OCI-LY7 (cell line): Measurements from ENCODE around the gene ARHGEF39. TPM values are rescaled to one million over a fixed set of nuclear protein-coding genes. Genes with fewer than 3 reads are reported as not detected.

Experiments
- BruUV-seq: library from RNA; stranded (reverse); fragments of 400-500 nt; replicated peaks from 2 replicates; lab custom pipeline; 2021; lab: Mats Ljungman, UMichigan
- CTCF ChIA-PET: fragments of 300-600 bp; sonication (Branson Sonifier 250); formaldehyde crosslinking; loops from one replicate; lab custom pipeline; 2022; ENCODE audit warnings: antibody characterized with exemption; ENCODE audit not compliant: unreplicated experiment; lab: Charles Lee
- POLR2A ChIA-PET: fragments of 300-600 bp; sonication (Branson Sonifier 250); formaldehyde crosslinking; loops from one replicate; lab custom pipeline; 2022; ENCODE audit warnings: antibody characterized with exemption; lab: Charles Lee
- DNase-seq: peaks from one replicate; pipeline ENCODE4 v3.0.0-alpha.2; 2015; ENCODE audit warnings: low spot score
- H2AFZ ChIP-seq: fragments of 200-600 bp; sonication (generic), shearing (Covaris generic); 2 replicates; pipeline ENCODE4 v1.6.1; 2014; ENCODE audit warnings: mild to moderate bottlenecking, antibody characterized with exemption, low read length, moderate library complexity
- H3K27ac ChIP-seq: fragments of 200-600 bp; sonication (generic); 2 replicates; pipeline ENCODE4 v1.5.1; 2014; ENCODE audit warnings: mixed run types, low read depth, mild to moderate bottlenecking, moderate library complexity, low read length, inconsistent platforms; ENCODE audit not compliant: poor library complexity, severe bottlenecking
- H3K36me3 ChIP-seq: fragments of 200-600 bp; sonication (generic); 2 replicates; pipeline ENCODE4 v1.6.1; 2014; ENCODE audit warnings: mild to moderate bottlenecking, antibody characterized with exemption, low read length, moderate library complexity, mixed read lengths; ENCODE audit not compliant: insufficient read depth
- H3K4me1 ChIP-seq: fragments of 200-600 bp; sonication (generic); 2 replicates; pipeline ENCODE4 v1.5.1; 2014; ENCODE audit warnings: mild to moderate bottlenecking, low read length; ENCODE audit not compliant: insufficient read depth, poor library complexity, severe bottlenecking
- H3K4me2 ChIP-seq: fragments of 200-600 bp; sonication (generic); 2 replicates; pipeline ENCODE4 v1.6.1; 2014; ENCODE audit warnings: mild to moderate bottlenecking, low read length
- H3K4me3 ChIP-seq: fragments of 200-600 bp; sonication (generic); 2 replicates; pipeline ENCODE4 v1.5.1; 2014; ENCODE audit warnings: mild to moderate bottlenecking, low read depth, low read length; ENCODE audit not compliant: poor library complexity, severe bottlenecking
- H3K79me2 ChIP-seq: fragments of 200-600 bp; sonication (generic); 2 replicates; pipeline ENCODE4 v1.6.1; 2016; ENCODE audit warnings: low read depth, mild to moderate bottlenecking, low read length, moderate library complexity, mixed read lengths; ENCODE audit not compliant: insufficient read depth
- H3K9me2 ChIP-seq: fragments of 200-600 bp; sonication (generic); 2 replicates; pipeline ENCODE4 v1.6.1; 2016; ENCODE audit warnings: mild to moderate bottlenecking, low read length, mixed read lengths; ENCODE audit not compliant: insufficient read depth
- H3K9me3 ChIP-seq: fragments of 200-600 bp; sonication (generic); 2 replicates; pipeline ENCODE4 v1.6.1; 2014; ENCODE audit warnings: mild to moderate bottlenecking, mixed run types, low read length, mixed read lengths
- H4K20me1 ChIP-seq: fragments of 200-600 bp; sonication (generic); 2 replicates; pipeline ENCODE4 v1.6.1; 2014; ENCODE audit warnings: mild to moderate bottlenecking, antibody characterized with exemption, low read length, moderate library complexity, mixed read lengths; ENCODE audit not compliant: insufficient read depth
- CTCF ChIP-seq: fragments of 200-600 bp; sonication (generic); conservative IDR thresholded peaks from 2 replicates; pipeline ENCODE4 v1.5.1; 2014; ENCODE audit warnings: mild to moderate bottlenecking, antibody characterized with exemption, low read length, moderate library complexity, mixed read lengths
- EZH2phosphoT487 ChIP-seq: fragments of 200-600 bp; sonication (generic); IDR thresholded peaks from 2 replicates; pipeline ENCODE4 v1.6.1; 2018; ENCODE audit warnings: low read depth, borderline replicate concordance, mild to moderate bottlenecking, mixed run types, antibody characterized with exemption, low read length, moderate library complexity, mixed read lengths
- intact Hi-C: fragments of 100-400 bp; cut with micrococcal nuclease; formaldehyde crosslinking; loops from one replicate; pipeline ENCODE4 v1.10.0; 2022; ENCODE audit not compliant: unreplicated experiment
- total RNA-seq, 2 experiments: library from RNA; depleted of rRNA in 1 of 2; stranded (reverse); fragments of >200 nt in 1 of 2; shearing (Covaris generic) in 1 of 2; gene quantifications; 2 replicates each; pipeline ENCODE4 v1.2.3, GENCODE V29; 2014 to 2022

ARHGEF39 gene
- total RNA-seq, 2 experiments from 2014 or later, result 30.8 to 48.1 TPM

GRCh38 chr9:35713578-35713977 lies 48.6 kb upstream of the ARHGEF39 start:
- intact Hi-C loops, result no loop called here
- Histone ChIP-seq H3K9me3 (no peaks in the 10 kb centered on the region), H3K27ac (no peak overlapping the region), H3K79me2 (no peaks in the 10 kb centered on the region), H3K9me2 (no peaks in the 10 kb centered on the region), H2AFZ (no peak overlapping the region), H4K20me1 (no peaks in the 10 kb centered on the region), H3K4me3 (no peak overlapping the region), H3K36me3 (peaks cover 95% of the 10 kb centered on the region), H3K4me1 (no peaks in the 10 kb centered on the region), H3K4me2 (no peak overlapping the region)
- ChIA-PET CTCF (no interaction called here), POLR2A (interaction anchor here (1.3 kb wide), 1 partner anchor 18 kb away, joined by 3 read pairs; no protein-coding TSS in a partner anchor)
- BruUV-seq, result no TSS peak
- DNase-seq, result no peak
- TF ChIP-seq EZH2phosphoT487 (no peak), CTCF (no peak)

- POLR2A ChIA-PET, result interaction anchor here (1.3 kb wide), 1 partner anchor 18 kb away, joined by 3 read pairs; no protein-coding TSS in a partner anchor
- Histone ChIP-seq H3K79me2 (no peaks in the 10 kb centered on the region), H3K4me3 (no peak overlapping the region), H3K4me1 (no peaks in the 10 kb centered on the region), H3K36me3 (peaks cover 95% of the 10 kb centered on the region), H3K9me3 (no peaks in the 10 kb centered on the region), H3K9me2 (no peaks in the 10 kb centered on the region), H4K20me1 (no peaks in the 10 kb centered on the region), H3K4me2 (no peak overlapping the region), H3K27ac (no peak overlapping the region), H2AFZ (no peak overlapping the region)
- TF ChIP-seq EZH2phosphoT487 (no peak), CTCF (no peak)
- no peak for DNase-seq
- intact Hi-C loops, result no loop called here
- BruUV-seq, result no TSS peak
- CTCF ChIA-PET, result no interaction called here
Observed at GRCh38 chr9:35712762-35713400, 47.9 kb upstream of the ARHGEF39 start.
